Activated naive CD4-positive, alpha-beta T cell treated with anti-CD3 and anti-CD28 coated beads, Interleukin-2, amount 10 ng/mL, durations not matched to agents 7 days and 5 days (primary cell): ENCODE results near the gene POU2F1.
"Not testable (repeated sequence)": the region's sequence is repeated elsewhere in the genome, so short reads cannot be mapped to it uniquely, and the experiment has no call there.

Experiments used
- CTCF ChIA-PET: fragments of 350-600 bp; sonication (Branson Sonifier 250); formaldehyde crosslinking; loops from one replicate; lab custom pipeline; 2021; ENCODE audit warnings: antibody characterized with exemption; lab: Charles Lee
- DNase-seq: peaks from one replicate; pipeline ENCODE4 v3.0.0-alpha.2; 2020
- H3K27ac Mint-ChIP-seq: one replicate; pipeline ENCODE4 v1.8.0; 2021; ENCODE audit warnings: mild to moderate bottlenecking, moderate library complexity, mixed read lengths
- H3K27me3 Mint-ChIP-seq: one replicate; pipeline ENCODE4 v1.8.0; 2021; ENCODE audit warnings: mild to moderate bottlenecking, mixed read lengths
- H3K36me3 Mint-ChIP-seq: one replicate; pipeline ENCODE4 v1.8.0; 2021; ENCODE audit warnings: mixed read lengths
- H3K4me1 Mint-ChIP-seq: one replicate; pipeline ENCODE4 v1.8.0; 2021; ENCODE audit warnings: mixed read lengths
- H3K4me3 Mint-ChIP-seq: one replicate; pipeline ENCODE4 v1.8.0; 2021; ENCODE audit warnings: mild to moderate bottlenecking, moderate library complexity, mixed read lengths
- H3K9me3 Mint-ChIP-seq: one replicate; pipeline ENCODE4 v1.8.0; 2021; ENCODE audit warnings: mixed read lengths

The POU2F1 gene

GRCh38 chr1:167196166-167196565 is 24.5 kb upstream of the POU2F1 start:
- no peaks in the 10 kb centered on the region for H3K9me3 Mint-ChIP-seq
- H3K27ac Mint-ChIP-seq = no peak overlapping the region
- no peaks in the 10 kb centered on the region for H3K36me3 Mint-ChIP-seq
- no peak for DNase-seq
- no peaks in the 10 kb centered on the region for H3K4me1 Mint-ChIP-seq
- H3K4me3 Mint-ChIP-seq = no peak overlapping the region
- peaks cover 6% of the 10 kb centered on the region for H3K27me3 Mint-ChIP-seq
- CTCF ChIA-PET = interaction anchor here (1.6 kb wide), 1 partner anchor 14 kb away, joined by 4 read pairs; no protein-coding TSS in a partner anchor

GRCh38 chr1:167197236-167197635 is 23.4 kb upstream of the POU2F1 start:
- H3K9me3 Mint-ChIP-seq = no peaks in the 10 kb centered on the region
- H3K4me1 Mint-ChIP-seq = no peaks in the 10 kb centered on the region
- no peak for DNase-seq
- no peaks in the 10 kb centered on the region for H3K36me3 Mint-ChIP-seq
- no peak overlapping the region for H3K27ac Mint-ChIP-seq
- CTCF ChIA-PET = interaction anchor here (1.6 kb wide), 1 partner anchor 15 kb away, joined by 4 read pairs; no protein-coding TSS in a partner anchor
- peaks cover 6% of the 10 kb centered on the region for H3K27me3 Mint-ChIP-seq
- H3K4me3 Mint-ChIP-seq = no peak overlapping the region

- no peak for DNase-seq
- H3K9me3 Mint-ChIP-seq = no peaks in the 10 kb centered on the region
- H3K27me3 Mint-ChIP-seq = peaks cover 5% of the 10 kb centered on the region
- no peak overlapping the region for H3K27ac Mint-ChIP-seq
- H3K4me1 Mint-ChIP-seq = no peaks in the 10 kb centered on the region
- no peak overlapping the region for H3K4me3 Mint-ChIP-seq
- no peaks in the 10 kb centered on the region for H3K36me3 Mint-ChIP-seq
- CTCF ChIA-PET = no interaction called here
These were observed 23.0 kb upstream of the POU2F1 start for GRCh38 chr1:167197692-167198091.

GRCh38 chr1:167198518-167199133 is 22.1 kb upstream of the POU2F1 start:
- Mint-ChIP-seq H3K4me1 (no peaks in the 10 kb centered on the region), H3K27ac (no peak overlapping the region), H3K9me3 (no peaks in the 10 kb centered on the region), H3K27me3 (peaks cover 5% of the 10 kb centered on the region), H3K4me3 (no peak overlapping the region), H3K36me3 (no peaks in the 10 kb centered on the region)
- DNase-seq = no peak
- CTCF ChIA-PET = no interaction called here

GRCh38 chr1:167199656-167200055 is 21.0 kb upstream of the POU2F1 start:
- Mint-ChIP-seq H3K4me3 (no peak overlapping the region), H3K27ac (no peak overlapping the region), H3K27me3 (peaks cover 5% of the 10 kb centered on the region), H3K9me3 (no peaks in the 10 kb centered on the region), H3K36me3 (no peaks in the 10 kb centered on the region), H3K4me1 (no peaks in the 10 kb centered on the region)
- DNase-seq = no peak
- CTCF ChIA-PET = no interaction called here

- no peaks in the 10 kb centered on the region for H3K36me3 Mint-ChIP-seq
- peaks cover 5% of the 10 kb centered on the region for H3K27me3 Mint-ChIP-seq
- no peak overlapping the region for H3K27ac Mint-ChIP-seq
- no peak for DNase-seq
- CTCF ChIA-PET = no interaction called here
- H3K4me1 Mint-ChIP-seq = no peaks in the 10 kb centered on the region
- H3K4me3 Mint-ChIP-seq = no peak overlapping the region
- peaks cover under 1% of the 10 kb centered on the region for H3K9me3 Mint-ChIP-seq
These were observed 20.4 kb upstream of the POU2F1 start for GRCh38 chr1:167200272-167200671.

- no peaks in the 10 kb centered on the region for H3K4me1 Mint-ChIP-seq
- H3K9me3 Mint-ChIP-seq = peaks cover 3% of the 10 kb centered on the region
- CTCF ChIA-PET = no interaction called here
- DNase-seq = no peak
- H3K27ac Mint-ChIP-seq = no peak overlapping the region
- H3K36me3 Mint-ChIP-seq = no peaks in the 10 kb centered on the region
- peaks cover 5% of the 10 kb centered on the region for H3K27me3 Mint-ChIP-seq
- H3K4me3 Mint-ChIP-seq = no peak overlapping the region
These were observed 19.9 kb upstream of the POU2F1 start for GRCh38 chr1:167200749-167201148.

GRCh38 chr1:167202049-167202448 is 18.6 kb upstream of the POU2F1 start:
- no peaks in the 10 kb centered on the region for H3K36me3 Mint-ChIP-seq
- no peak overlapping the region for H3K27ac Mint-ChIP-seq
- DNase-seq = no peak
- no peak overlapping the region for H3K4me3 Mint-ChIP-seq
- H3K4me1 Mint-ChIP-seq = no peaks in the 10 kb centered on the region
- H3K27me3 Mint-ChIP-seq = peaks cover 11% of the 10 kb centered on the region
- CTCF ChIA-PET = no interaction called here
- H3K9me3 Mint-ChIP-seq = peaks cover 3% of the 10 kb centered on the region

- H3K27me3 Mint-ChIP-seq = peaks cover 20% of the 10 kb centered on the region
- not testable (repeated sequence) for H3K36me3 Mint-ChIP-seq, H3K4me1 Mint-ChIP-seq, H3K27ac Mint-ChIP-seq, DNase-seq, H3K4me3 Mint-ChIP-seq
- CTCF ChIA-PET = interaction anchor here (0.9 kb wide), 1 partner anchor 146 kb away, joined by 4 read pairs; no protein-coding TSS in a partner anchor
- peaks cover 20% of the 10 kb centered on the region for H3K9me3 Mint-ChIP-seq
These were observed 15.2 kb upstream of the POU2F1 start for GRCh38 chr1:167205306-167206050.

- CTCF ChIA-PET = no interaction called here
- peaks cover 10% of the 10 kb centered on the region for H3K4me1 Mint-ChIP-seq
- H3K27me3 Mint-ChIP-seq = peaks cover 16% of the 10 kb centered on the region
- peaks cover 20% of the 10 kb centered on the region for H3K9me3 Mint-ChIP-seq
- H3K27ac Mint-ChIP-seq = no peak overlapping the region
- no peak for DNase-seq
- no peak overlapping the region for H3K4me3 Mint-ChIP-seq
- peaks cover 7% of the 10 kb centered on the region for H3K36me3 Mint-ChIP-seq
These were observed 14.4 kb upstream of the POU2F1 start for GRCh38 chr1:167206166-167206835.

GRCh38 chr1:167207940-167208623 is 12.6 kb upstream of the POU2F1 start:
- Mint-ChIP-seq H3K27me3 (peaks cover 15% of the 10 kb centered on the region), H3K9me3 (peaks cover 20% of the 10 kb centered on the region), H3K36me3 (peaks cover 7% of the 10 kb centered on the region), H3K27ac (peak overlapping the region; percentile 55), H3K4me1 (peaks cover 11% of the 10 kb centered on the region), H3K4me3 (no peak overlapping the region)
- CTCF ChIA-PET = no interaction called here
- DNase-seq = no peak

- peaks cover 7% of the 10 kb centered on the region for H3K36me3 Mint-ChIP-seq
- peak overlapping the region; percentile 55 for H3K27ac Mint-ChIP-seq
- H3K27me3 Mint-ChIP-seq = peaks cover 15% of the 10 kb centered on the region
- peaks cover 11% of the 10 kb centered on the region for H3K4me1 Mint-ChIP-seq
- H3K9me3 Mint-ChIP-seq = peaks cover 20% of the 10 kb centered on the region
- H3K4me3 Mint-ChIP-seq = no peak overlapping the region
- CTCF ChIA-PET = no interaction called here
- DNase-seq = no peak
These were observed 12.1 kb upstream of the POU2F1 start for GRCh38 chr1:167208624-167208976.

GRCh38 chr1:167209044-167209443 is 11.6 kb upstream of the POU2F1 start:
- H3K27me3 Mint-ChIP-seq = peaks cover 15% of the 10 kb centered on the region
- peaks cover 20% of the 10 kb centered on the region for H3K9me3 Mint-ChIP-seq
- peaks cover 7% of the 10 kb centered on the region for H3K36me3 Mint-ChIP-seq
- H3K27ac Mint-ChIP-seq = no peak overlapping the region
- CTCF ChIA-PET = no interaction called here
- H3K4me3 Mint-ChIP-seq = no peak overlapping the region
- DNase-seq = no peak
- H3K4me1 Mint-ChIP-seq = peaks cover 11% of the 10 kb centered on the region
